ENCODE data around the gene TMEM107. TPM values are rescaled to one million over a fixed set of nuclear protein-coding genes. Genes with fewer than 3 reads are reported as not detected.

Gene TMEM107
- total RNA-seq, 2 experiments from 2014 or later: 33.4 to 35.9 TPM

DNA sequence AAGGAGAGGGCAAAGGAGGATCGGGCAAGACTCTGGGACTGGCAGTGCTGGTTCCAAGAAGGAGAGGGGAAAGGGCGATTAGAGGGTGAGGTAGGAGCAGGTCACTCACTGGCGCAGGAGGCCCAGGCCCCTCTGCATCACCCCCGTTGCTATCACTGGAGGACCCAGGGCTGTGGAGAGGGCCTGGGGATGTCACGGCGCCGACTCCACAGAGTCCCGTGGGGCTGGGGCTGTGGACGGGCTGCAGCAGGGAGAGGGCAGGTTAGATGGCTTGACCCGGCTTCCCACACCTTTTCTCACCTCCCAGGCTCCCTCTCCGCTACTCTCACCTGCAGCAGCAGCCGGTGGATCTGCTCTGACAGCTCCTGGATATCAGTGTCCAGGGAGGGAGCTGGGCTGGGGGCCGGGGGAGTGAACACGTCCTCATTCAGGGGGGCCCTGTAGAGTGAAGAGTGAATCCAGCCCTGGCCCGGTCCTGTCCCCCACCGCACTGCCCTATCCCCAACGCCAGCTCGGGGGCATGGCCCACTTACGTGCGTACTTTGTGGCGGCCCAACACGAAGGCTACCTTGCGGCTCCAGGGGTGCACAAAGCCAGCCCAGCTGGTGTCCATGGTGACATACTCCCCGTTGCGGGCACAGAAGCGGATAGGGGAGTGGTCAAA is 28.9 kb downstream of the TMEM107 start:
- intact Hi-C loops (cut with micrococcal nuclease): no loop called here
- Mint-ChIP-seq H3K27ac (no peak overlapping the region), H3K4me1 (ENCODE audit: low read depth) (peaks cover 8% of the 10 kb centered on the region), H3K36me3 (ENCODE audit: low read depth) (peaks cover 60% of the 10 kb centered on the region), H3K27me3 (no peaks in the 10 kb centered on the region), H3K4me3 (no peak overlapping the region), H3K9me3 (no peaks in the 10 kb centered on the region)
- ATAC-seq (no peak), DNase-seq (no peak)
- CTCF ChIA-PET: interaction anchor here (1.3 kb wide), 1 partner anchor 8 kb away, joined by 10 read pairs; no protein-coding TSS in a partner anchor
- TF ChIP-seq, protein P1, sequence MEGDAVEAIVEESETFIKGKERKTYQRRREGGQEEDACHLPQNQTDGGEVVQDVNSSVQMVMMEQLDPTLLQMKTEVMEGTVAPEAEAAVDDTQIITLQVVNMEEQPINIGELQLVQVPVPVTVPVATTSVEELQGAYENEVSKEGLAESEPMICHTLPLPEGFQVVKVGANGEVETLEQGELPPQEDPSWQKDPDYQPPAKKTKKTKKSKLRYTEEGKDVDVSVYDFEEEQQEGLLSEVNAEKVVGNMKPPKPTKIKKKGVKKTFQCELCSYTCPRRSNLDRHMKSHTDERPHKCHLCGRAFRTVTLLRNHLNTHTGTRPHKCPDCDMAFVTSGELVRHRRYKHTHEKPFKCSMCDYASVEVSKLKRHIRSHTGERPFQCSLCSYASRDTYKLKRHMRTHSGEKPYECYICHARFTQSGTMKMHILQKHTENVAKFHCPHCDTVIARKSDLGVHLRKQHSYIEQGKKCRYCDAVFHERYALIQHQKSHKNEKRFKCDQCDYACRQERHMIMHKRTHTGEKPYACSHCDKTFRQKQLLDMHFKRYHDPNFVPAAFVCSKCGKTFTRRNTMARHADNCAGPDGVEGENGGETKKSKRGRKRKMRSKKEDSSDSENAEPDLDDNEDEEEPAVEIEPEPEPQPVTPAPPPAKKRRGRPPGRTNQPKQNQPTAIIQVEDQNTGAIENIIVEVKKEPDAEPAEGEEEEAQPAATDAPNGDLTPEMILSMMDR (IDR thresholded peaks at IDR 0.05): no peak
- POLR2A ChIA-PET: interaction anchor here (1.0 to 22.8 kb wide), 5 partner anchors 4 to 25 kb away, joined by 3 to 476 read pairs (median 228); partner anchors contain the start of genes PER1 and VAMP2

DNA sequence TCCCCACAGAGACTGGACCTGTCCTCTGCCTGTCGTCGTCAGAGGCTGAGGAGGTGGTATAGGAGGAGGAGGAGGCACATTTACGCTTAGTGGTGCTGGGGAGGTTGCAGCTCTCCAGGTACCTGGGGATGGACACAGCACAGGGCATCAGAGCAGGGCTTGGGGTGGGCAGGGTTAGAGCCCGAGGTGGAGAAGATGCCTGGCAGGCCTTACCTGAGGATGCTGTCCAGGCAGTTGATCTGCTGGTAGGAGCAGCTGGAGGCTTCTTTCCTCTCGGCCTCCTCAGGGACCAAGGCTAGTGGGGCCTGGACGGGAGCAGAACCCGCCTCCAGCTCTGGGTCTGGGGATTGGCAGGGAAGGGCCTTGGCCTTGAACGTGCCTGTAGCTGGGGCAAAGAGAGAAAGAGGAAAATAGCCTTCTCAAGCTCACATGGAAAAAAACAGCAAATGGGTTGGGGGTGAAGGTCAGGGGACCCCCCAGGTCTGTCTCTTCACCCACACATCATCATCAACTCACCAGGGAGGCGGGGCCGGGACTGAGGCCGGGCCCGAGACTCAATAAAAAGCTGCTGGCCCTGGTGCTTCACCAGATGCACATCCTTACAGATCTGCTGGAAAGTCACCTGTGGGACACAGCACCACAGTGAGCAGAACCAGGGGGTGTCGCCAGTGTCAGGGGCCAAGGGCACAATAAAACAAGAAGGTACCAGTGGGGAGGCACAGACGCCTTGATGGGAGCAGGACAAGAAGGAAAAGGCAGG is 29.6 kb downstream of the TMEM107 start:
- peaks cover 64% of the 10 kb centered on the region for H3K36me3 Mint-ChIP-seq (ENCODE audit: low read depth)
- ChIA-PET POLR2A (interaction anchor here (1.6 to 22.8 kb wide), 3 partner anchors 8 to 26 kb away, joined by 3 to 476 read pairs (median 228); partner anchors contain the start of genes PER1 and VAMP2), CTCF (interaction anchor here (0.9 kb wide), 1 partner anchor 8 kb away, joined by 3 read pairs; no protein-coding TSS in a partner anchor)
- H3K4me1 Mint-ChIP-seq (ENCODE audit: low read depth): peaks cover 8% of the 10 kb centered on the region
- H3K9me3 Mint-ChIP-seq: no peaks in the 10 kb centered on the region
- TF ChIP-seq, protein P1 (IDR thresholded peaks at IDR 0.05): no peak
- ATAC-seq (no peak), DNase-seq (no peak)
- intact Hi-C loops (cut with micrococcal nuclease): no loop called here
- H3K27me3 Mint-ChIP-seq: no peaks in the 10 kb centered on the region
- H3K27ac Mint-ChIP-seq: no peak overlapping the region
- H3K4me3 Mint-ChIP-seq: no peak overlapping the region

DNA sequence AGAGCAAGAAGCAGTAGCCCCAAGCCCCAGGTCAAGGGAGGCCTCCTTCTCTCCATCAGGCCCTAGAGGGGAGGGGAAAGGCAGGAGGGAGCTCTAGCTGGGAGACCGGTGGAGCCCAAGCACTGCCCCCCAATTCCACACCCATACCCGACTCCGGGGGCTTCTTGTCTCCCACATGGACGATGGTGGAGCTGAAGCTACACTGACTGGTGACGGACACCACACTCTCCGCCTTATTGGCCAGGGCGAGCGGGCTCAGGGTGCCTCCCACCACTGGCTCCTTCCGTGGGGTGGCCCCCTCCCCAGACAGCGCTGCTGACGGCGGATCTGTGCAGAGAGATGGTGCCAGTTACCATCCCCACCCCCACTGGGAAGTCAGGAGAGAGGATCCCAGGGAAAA is 30.4 kb downstream of the TMEM107 start:
- POLR2A ChIA-PET: interaction anchor here (1.6 to 22.8 kb wide), 3 partner anchors 7 to 26 kb away, joined by 3 to 476 read pairs (median 228); partner anchors contain the start of genes PER1 and VAMP2
- intact Hi-C loops (cut with micrococcal nuclease): no loop called here
- Mint-ChIP-seq H3K9me3 (no peaks in the 10 kb centered on the region), H3K4me3 (no peak overlapping the region), H3K27me3 (no peaks in the 10 kb centered on the region), H3K27ac (no peak overlapping the region), H3K4me1 (ENCODE audit: low read depth) (peaks cover 6% of the 10 kb centered on the region), H3K36me3 (ENCODE audit: low read depth) (peaks cover 71% of the 10 kb centered on the region)
- CTCF ChIA-PET: interaction anchor here (0.9 kb wide), 1 partner anchor 8 kb away, joined by 3 read pairs; no protein-coding TSS in a partner anchor
- TF ChIP-seq, protein P1 (IDR thresholded peaks at IDR 0.05): no peak
- no peak for ATAC-seq
- DNase-seq: no peak

DNA sequence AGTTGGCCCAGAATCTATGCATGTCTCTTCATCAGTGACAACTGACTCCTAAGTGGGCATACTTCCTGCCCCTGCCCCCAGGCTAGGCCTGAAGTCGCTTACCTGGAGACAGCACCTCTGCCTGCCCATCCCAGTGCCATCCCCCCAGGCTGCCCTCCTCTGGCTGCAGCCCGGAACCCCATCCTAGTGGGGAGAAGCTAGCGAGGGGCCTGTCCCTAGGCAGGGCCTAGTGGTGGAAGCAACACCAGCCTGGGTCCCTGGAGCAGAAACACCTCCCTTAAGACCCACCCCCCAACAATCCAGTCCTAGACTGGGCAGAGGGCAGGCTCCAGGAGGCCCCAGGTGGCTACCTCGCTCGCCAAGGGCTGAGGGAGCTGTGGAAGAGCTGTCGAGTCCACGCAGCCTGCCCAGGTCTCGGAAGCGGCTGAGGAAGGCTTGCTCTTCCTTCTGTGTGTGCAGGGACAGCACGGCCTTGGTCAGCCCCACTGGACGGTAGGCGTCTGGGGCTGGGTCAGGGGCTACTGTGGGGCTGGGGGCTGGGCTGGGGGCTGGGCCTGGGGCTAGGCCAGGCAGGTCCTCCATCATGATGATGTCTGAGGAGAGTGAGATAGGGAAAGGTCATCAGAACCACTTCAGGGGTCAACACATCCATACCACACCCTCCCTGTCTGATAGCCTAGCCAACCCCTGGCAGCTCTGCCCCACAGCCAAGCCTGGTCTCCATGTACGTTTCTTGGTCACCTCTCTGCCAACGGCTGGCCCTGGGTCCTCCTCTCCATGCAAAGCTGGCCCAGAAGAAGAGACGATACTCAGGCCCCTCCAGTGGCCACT is 31.6 kb downstream of the TMEM107 start:
- DNase-seq: no peak
- no peak overlapping the region for H3K4me3 Mint-ChIP-seq
- intact Hi-C loops (cut with micrococcal nuclease): no loop called here
- TF ChIP-seq, protein P1 (IDR thresholded peaks at IDR 0.05): no peak
- CTCF ChIA-PET: interaction anchor here (1.0 kb wide), 1 partner anchor 10 kb away, joined by 3 read pairs; no protein-coding TSS in a partner anchor
- peaks cover 64% of the 10 kb centered on the region for H3K36me3 Mint-ChIP-seq (ENCODE audit: low read depth)
- H3K9me3 Mint-ChIP-seq: no peaks in the 10 kb centered on the region
- no peak overlapping the region for H3K27ac Mint-ChIP-seq
- no peaks in the 10 kb centered on the region for H3K27me3 Mint-ChIP-seq
- no peak for ATAC-seq
- no peaks in the 10 kb centered on the region for H3K4me1 Mint-ChIP-seq (ENCODE audit: low read depth)
- POLR2A ChIA-PET: interaction anchor here (1.1 to 22.8 kb wide), 3 partner anchors 12 to 105 kb away, joined by 3 to 476 read pairs (median 228); partner anchors contain the start of genes PER1 and VAMP2

Measured in activated CD8-positive, alpha-beta T cell treated with anti-CD3 and anti-CD28 coated beads for 36 hours (primary cell).